Endothelial cell of umbilical vein (primary cell): ENCODE data around the gene APBB1.

Source experiments
- POLR2A ChIP-seq: IDR thresholded peaks from 2 replicates; pipeline ENCODE4 v1.6.1; 2012; ENCODE audit warnings: low read depth, mild to moderate bottlenecking, control low read depth, low read length
- TF ChIP-seq, protein P1 (sequence below), 2 donors: IDR thresholded peaks; 1 replicate in 1 of 2; 2 replicates in 1 of 2; pipeline ENCODE4 v1.5.1; 2011; ENCODE audit warnings: low read length in 2 of 2, mild to moderate bottlenecking in 2 of 2, moderate library complexity in 2 of 2, control low read depth in 1 of 2, inconsistent platforms in 1 of 2, low read depth in 1 of 2; ENCODE audit not compliant: insufficient read depth in 1 of 2; ENCODE audit errors: extremely low read depth in 1 of 2

- TF ChIP-seq, protein P1, sequence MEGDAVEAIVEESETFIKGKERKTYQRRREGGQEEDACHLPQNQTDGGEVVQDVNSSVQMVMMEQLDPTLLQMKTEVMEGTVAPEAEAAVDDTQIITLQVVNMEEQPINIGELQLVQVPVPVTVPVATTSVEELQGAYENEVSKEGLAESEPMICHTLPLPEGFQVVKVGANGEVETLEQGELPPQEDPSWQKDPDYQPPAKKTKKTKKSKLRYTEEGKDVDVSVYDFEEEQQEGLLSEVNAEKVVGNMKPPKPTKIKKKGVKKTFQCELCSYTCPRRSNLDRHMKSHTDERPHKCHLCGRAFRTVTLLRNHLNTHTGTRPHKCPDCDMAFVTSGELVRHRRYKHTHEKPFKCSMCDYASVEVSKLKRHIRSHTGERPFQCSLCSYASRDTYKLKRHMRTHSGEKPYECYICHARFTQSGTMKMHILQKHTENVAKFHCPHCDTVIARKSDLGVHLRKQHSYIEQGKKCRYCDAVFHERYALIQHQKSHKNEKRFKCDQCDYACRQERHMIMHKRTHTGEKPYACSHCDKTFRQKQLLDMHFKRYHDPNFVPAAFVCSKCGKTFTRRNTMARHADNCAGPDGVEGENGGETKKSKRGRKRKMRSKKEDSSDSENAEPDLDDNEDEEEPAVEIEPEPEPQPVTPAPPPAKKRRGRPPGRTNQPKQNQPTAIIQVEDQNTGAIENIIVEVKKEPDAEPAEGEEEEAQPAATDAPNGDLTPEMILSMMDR (IDR thresholded peaks at IDR 0.05; ENCODE audit: extremely low read depth in 1 of 2, insufficient read depth in 1 of 2, low read depth in 1 of 2, low read length in 2 of 2), result no peak
- no peak for TF ChIP-seq POLR2A
Measured at GRCh38 chr11:6362185-6362872, 56.6 kb downstream of the APBB1 start.
